Transverse colon (tissue), 3 donors: ENCODE data around the gene ACTL6A.

Experiments used
- POLR2A ChIP-seq: fragments of 450-650 bp; IDR thresholded peaks from one replicate; pipeline ENCODE4 v1.6.1; 2016; ENCODE audit warnings: antibody characterized with exemption, mild to moderate bottlenecking, moderate library complexity
- TF ChIP-seq, protein P1 (sequence below), 5 experiments: fragments of 200-600 bp in 3 of 5; fragments of 450-650 bp in 2 of 5; sonication (generic) in 3 of 5; IDR thresholded peaks; 1 replicate in 2 of 5; 2 replicates in 3 of 5; pipeline ENCODE4 v1.5.1; 2016 to 2017; ENCODE audit warnings: antibody characterized with exemption in 5 of 5, inconsistent platforms in 3 of 5, mild to moderate bottlenecking in 2 of 5, moderate library complexity in 1 of 5

DNA sequence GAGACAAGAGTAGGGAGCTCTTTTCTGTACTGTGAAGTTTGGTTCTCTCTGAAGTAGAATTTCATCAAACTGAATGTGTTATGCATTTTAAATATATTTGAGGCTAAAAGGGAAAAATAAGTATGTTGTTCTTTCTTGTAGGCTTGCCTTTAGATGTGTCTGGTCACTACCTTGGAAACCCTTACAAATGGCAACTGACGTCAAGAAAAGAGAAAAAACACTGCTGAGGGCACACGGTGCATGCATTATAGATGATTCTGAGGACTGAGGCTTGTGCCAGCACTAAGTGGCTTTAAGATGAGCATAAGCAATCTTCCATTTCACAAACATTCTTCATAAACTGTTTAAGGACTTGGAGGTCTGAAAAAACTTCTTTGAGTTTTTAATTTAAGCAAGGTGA, 31.1 kb upstream of the ACTL6A start:
- TF ChIP-seq, protein P1, sequence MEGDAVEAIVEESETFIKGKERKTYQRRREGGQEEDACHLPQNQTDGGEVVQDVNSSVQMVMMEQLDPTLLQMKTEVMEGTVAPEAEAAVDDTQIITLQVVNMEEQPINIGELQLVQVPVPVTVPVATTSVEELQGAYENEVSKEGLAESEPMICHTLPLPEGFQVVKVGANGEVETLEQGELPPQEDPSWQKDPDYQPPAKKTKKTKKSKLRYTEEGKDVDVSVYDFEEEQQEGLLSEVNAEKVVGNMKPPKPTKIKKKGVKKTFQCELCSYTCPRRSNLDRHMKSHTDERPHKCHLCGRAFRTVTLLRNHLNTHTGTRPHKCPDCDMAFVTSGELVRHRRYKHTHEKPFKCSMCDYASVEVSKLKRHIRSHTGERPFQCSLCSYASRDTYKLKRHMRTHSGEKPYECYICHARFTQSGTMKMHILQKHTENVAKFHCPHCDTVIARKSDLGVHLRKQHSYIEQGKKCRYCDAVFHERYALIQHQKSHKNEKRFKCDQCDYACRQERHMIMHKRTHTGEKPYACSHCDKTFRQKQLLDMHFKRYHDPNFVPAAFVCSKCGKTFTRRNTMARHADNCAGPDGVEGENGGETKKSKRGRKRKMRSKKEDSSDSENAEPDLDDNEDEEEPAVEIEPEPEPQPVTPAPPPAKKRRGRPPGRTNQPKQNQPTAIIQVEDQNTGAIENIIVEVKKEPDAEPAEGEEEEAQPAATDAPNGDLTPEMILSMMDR (IDR thresholded peaks at IDR 0.05) = no peak
- TF ChIP-seq POLR2A = no peak
